ENCODE measurements around the gene NENF.
"Not testable (repeated sequence)": the region's sequence is repeated elsewhere in the genome, so short reads cannot be mapped to it uniquely, and the experiment has no call there.

NENF gene

DNA sequence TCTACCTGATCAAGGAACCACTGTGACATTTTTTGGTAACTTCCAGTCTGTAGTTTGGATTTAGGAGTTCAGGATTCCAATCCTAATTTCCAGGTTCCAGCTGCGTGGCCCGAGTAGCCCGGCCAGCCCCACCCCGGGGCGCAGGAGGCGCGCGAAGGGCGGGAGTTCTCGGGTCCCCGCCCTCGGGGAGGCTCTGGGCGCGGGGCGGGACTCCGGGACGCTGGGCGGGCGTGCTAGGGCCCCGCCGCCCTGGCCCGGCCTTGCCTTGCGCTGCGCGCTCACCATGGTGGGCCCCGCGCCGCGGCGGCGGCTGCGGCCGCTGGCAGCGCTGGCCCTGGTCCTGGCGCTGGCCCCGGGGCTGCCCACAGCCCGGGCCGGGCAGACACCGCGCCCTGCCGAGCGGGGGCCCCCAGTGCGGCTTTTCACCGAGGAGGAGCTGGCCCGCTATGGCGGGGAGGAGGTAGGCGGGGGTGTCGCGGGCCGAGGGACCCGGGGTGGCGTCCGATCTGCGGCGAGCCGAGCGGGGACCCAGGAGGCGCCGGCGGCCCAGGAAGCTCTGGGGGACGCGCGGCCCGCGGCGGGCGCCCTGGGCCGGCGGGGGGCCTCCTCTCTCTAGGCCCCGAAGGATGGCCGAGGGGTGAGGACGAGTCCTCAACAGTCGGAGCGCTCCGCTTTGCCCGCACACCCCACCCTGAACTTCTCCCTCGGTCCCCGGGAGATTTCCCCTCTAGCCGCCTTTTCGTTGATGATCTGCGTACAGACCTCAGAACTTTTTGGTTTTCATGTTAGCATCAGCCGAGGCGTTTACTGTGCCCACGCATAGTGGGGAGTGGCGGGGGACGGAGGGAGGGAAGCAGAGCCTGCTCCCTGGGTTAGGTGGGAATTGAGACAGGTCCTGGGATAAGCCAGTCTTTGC, at the start of gene NENF:
NENF (plus strand) TSS at position 260 of the 916 bp plus-strand sequence; CDS start at position 284, 24 bp downstream.
- peak; percentile 67 for DNase-seq (ENCODE audit: low spot score)

DNA sequence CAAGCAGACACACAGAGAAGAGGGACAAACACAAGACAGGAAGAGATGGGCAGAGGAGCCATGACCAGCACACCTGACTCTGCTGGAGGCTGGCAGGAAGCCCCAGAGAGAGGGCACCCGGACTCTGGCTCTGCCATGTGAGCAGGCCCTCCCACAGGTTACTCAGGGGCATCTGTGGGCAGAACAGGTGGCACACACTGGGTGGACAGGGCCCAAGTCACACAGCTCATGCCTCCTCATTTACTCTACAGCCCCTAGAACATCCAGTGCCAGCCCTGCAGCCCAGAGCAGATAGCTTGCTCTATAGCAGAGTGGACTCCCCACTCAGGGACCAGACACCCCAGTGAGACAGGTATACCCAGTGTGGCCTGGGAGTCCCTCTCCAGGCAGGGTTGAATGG, 46.7 kb upstream of the NENF start:
- DNase-seq (ENCODE audit: low spot score): no peak

DNA sequence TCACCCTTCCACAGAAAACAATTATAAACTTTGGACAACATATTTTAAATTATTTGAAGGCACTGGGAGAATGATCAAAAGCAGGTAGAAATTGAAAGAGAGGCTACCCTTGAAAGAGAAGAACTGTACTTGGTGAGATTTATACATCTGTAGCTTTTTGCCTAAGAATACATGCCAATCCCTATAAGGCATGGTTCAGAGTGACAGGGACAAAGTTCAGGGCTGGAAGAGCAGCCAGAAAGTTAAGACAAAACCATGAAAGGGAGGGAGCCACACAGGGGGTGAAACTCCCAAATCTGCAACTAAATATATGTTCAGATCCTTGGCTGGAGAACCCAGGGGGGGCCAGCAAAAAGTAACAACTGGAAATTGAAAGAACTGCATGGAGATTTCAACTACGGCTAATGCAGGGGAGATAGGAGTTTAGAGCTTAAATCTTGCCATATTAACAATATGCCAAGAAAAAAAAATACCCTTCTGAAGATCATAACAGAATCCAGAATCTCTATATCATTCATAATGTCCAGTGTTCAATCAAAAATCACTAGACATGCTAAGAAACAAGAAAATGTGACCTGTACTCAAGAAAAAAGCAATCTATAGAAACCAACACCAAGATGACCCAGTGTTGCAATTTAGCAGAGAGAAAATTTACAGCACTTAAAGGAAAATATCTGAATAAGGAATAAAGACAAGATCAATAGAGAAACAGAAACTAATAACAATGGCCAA, 43.6 kb upstream of the NENF start:
- DNase-seq (ENCODE audit: low spot score): no peak

DNA sequence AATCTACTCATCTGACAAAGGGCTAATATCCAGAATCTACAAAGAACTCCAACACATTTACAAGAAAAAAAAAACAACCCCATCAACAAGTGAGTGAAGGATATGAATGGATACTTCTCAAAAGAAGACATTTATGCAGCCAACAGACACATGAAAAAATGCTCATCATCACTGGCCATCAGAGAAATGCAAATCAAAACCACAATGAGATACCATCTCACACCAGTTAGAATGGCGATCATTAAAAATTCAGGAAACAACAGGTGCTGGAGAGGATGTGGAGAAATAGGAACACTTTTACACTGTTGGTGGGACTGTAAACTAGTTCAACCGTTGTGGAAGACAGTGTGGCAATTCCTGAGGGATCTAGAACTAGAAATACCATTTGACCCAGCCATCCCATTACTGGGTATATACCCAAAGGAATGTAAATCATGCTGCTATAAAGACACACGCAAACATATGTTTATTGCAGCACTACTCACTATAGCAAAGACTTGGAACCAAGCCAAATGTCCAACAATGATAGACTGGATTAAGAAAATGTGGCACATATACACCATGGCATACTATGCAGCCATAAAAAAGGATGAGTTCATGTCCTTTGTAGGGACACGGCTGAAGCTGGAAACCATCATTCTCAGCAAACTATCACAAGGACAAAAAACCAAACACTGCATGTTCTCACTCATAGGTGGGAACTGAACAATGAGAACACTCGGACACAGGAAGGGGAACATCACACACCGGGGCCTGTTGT, 36.9 kb upstream of the NENF start:
- not testable (repeated sequence) for DNase-seq (ENCODE audit: low spot score)

DNA sequence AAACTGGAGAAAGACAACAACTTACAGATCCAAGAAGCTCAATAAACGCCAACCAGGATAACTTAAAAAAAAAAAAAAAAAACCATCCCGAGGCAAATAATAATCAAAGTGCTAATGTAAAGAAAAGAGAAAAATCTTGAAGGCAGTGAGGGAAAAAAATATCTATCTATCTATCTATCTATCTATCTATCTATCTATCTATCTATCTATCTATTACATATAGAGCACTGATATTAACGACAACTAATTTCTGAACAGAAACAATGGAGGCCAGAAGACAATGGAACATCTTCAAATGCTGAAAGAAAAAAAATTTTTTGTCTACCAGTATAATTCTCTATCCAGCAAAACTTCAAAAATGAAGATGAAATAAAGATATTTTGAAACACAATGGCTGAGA, 36.1 kb upstream of the NENF start:
- no peak for DNase-seq (ENCODE audit: low spot score)

DNA sequence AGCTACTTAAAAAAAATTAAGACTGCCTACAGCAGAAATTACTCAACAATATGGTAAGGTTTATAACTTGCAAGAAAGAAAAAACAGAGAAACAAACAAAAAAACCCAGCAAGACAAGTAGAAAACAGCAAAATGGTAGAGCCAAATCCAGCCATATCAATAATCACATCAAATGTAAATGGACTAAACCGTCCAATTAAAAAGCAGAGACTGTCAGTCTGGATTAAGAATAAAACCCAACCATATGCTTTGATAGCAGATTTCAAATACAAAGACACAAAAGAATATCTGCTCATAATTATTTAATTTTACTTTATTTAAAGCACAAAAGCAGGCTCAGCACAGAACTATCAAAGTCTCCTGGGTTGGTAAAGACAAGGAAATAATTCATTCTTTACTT, 35.5 kb upstream of the NENF start:
- DNase-seq (ENCODE audit: low spot score): no peak

DNA sequence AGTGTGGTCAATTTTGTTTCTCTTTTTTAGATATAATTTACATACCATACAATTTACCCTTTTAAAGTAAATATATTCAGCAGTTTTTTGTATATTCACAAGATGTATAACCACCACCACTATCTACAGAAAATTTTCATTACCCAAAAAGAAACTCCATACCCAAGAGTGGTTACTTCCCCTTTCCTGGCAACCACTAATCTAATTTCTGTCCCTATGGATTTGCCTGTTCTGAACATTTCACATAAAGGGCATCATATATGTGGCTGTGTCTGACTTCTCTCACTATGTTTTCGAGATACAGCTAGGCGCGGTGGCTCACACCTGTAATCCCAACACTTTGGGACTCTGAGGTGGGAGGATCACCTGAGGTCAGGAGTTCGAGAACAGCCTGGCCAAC, 31.7 kb upstream of the NENF start:
- DNase-seq (ENCODE audit: low spot score): no peak

DNA sequence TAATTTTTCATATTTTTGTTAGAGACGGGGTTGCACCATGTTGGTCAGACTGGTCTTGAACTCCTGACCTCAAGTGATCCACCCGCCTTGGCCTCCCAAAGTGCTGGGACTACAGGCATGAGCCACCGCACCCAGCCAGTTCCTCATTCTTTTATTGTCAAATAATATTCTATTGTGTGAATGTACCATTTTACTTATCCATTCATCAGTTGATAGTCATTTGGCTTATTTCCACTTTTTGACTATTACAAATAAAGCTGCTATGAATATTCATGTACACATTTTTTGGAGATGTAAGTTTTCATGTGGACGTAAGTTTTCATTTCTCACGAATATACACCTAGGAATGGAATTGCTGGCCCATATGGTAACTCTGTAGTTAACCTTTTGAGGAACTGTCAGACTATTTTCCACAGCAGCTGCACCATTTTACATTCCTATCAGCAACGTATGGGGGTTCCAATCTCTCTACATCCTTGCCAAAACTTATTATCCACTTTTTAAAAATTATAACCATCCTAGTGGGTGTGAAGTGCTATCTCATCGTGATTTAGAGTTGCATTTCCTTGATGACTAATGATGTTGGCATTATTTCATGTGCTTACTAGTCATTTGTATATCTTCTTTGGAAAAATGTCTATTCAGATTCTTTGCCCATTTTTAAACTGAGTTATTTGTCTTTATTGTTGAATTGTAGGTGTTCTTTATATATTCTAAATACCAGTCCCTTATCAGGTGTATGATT, 30.7 kb upstream of the NENF start:
- DNase-seq (ENCODE audit: low spot score): no peak

DNA sequence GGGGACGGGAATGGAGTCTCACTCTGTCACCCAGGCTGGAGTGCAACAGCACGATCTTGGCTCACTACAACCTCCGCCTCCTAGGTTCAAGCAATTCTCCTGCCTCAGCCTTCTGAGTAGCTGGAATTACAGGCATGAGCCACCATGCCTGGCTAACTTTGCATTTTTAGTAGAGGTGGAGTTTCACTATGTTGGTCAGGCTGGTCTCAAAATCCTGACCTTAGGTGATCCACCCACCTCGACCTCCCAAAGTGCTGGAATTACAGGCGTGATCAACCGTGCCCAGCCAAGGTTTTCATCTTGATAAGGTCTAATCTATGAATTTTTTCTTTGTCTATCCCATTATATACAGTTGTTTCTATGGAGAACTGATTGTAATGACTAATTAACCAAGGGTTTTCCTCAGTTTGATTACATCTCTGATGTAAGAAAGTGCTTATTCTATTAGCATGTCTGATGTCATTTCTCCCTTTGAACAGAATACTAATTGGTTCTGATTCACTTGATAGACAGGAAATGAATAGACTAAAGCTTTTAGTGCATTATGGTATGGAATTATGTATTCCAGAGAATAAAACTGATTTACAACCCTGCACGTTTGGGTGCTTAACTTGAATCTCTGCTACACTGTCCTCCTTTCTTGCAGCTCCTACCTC, 29.9 kb upstream of the NENF start:
- DNase-seq (ENCODE audit: low spot score): no peak

DNA sequence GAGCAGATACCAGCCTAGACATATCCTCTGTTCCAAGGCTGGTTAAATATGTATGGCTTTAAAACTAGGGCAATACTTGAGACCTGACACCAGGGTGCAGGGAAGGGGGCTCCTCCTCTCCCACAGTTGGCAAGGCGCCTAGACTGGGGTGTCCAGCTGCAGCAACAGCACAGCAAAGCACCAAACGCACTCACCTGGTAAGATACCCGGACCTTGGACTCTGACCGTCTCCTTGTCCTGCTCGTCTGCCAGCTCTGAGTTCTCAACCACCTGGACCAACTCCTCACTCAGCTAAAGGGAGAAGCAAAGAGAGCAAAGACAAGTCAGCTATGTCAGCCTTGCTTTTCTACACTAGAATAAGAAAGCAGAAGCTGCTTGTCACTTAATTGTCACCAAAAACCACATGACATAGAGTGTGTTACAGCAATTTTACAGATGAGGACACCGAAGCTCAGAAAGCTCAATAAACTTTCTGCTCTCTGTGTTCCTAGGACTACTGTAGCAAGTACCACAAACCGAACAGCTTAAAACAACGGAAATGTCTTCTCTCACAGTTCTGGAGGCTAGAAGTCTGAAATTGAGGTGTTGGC, 22.4 kb upstream of the NENF start:
- no peak for DNase-seq (ENCODE audit: low spot score)

DNA sequence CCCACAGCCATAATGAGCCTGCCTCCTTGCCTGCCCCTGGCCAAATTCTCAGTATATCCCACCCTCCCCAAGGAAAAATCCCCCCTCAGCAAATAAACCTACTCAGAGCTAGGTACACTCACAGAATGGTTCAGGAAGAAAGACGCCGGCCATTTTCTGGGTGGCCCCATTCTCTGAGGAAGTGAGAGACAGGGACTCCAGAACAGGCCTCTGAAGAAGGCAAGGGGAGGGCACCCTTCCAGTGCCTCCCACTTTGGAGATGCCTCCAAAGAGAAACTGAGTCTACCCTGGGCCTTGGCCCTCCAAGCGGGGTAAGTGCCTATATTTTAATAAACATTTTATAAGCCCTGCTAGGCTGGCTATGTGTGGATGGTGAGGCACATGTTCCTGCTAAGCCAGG, 20.3 kb upstream of the NENF start:
- no peak for DNase-seq (ENCODE audit: low spot score)

DNA sequence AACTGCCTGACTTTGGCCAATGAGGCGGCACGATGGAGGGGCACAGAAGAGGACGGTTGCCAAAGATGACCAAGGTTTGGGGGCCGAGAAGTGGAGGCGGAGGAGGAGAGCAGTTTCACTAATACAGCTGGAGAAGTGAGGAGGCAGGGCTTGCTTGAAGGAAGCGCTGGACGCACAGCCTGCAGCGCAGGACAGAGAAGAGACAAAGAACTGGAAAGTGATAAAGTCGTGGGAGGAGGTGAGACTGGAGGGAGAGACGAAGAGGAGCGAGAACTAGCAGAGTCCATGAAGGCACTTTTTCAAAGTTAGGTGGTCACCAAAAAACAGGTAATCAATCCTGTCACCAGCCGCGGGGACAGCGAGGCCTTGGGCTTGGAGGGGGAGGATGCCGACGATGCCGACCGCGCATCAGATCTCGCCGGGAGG, 18.8 kb upstream of the NENF start:
- DNase-seq (ENCODE audit: low spot score): peak; percentile 29

DNA sequence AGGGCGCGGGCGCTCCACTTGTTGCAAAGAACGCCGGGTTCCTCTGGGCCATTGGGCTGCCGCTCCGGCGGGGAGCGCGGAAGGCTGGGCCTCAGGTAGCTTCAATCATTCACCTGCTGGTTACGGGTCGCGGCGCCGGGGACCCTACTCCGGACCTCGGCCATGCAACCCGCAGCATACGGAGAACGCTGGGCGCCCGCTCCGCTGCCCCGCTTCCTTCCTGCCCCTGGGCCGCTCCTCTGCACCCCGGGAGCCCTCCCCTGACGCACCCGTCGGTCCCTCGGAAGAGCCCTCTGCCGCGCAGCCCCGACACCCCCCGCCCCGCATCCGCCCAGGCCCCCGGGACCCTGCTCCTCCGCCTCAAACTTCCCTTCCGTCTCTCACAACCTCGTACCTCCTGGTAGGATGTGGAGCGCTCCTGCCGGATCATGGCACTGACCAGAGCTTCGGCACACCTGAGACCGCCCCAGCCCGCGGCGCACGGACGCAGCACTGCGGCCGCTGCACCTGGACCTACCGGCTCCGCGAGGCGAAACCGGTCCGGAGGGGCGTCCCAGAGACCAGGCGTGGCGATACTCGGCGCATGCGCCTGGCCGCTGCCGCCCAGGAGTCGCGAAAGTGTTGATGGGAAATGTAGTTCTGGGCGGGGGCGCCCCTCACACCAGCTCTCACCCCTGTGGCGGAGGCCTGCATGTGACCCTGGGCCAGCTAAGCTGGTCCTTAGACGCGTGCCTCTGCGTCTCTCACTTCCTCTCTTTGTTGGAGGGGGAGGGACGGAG, 18.2 kb upstream of the NENF start, which contains the start of gene PACC1:
PACC1 (minus strand) TSS at position 559 of the 779 bp plus-strand sequence; CDS start at position 430, 129 bp downstream.
- DNase-seq (ENCODE audit: low spot score): peak; percentile 89

DNA sequence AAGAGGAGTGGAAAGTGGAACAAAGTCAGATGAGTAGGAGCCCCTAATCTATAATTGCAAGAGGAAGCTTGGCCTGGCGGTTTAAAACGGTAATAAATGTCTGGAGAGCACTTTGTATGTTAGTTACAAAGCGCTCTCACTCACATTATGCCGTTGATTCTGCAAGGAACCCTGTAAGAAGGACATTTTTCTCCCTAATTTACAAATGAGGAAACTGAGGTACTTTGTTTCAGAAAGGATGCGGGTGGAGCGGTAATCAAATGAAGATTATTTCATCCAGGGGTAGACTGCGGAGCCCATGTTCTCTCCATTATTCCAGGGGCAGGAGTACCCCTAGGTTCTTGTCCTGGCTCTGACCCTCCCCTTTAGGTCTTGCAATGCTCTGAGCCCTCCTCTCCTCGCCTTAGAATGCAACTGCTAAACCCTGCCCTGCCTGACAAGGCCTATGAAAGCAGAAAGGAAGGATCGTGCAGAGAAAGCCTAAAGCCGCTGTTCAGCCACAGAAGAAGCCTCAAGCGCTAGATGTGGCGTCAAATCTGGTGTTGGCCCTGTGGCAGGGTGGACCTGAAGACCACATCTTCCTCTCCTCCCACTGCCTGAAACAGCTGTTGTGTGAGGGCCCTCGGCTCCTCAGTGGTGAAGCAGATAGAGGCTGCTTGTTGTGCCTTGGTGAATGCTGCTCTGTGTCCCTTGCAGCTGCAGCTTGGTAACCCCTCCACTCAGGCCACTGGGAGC, 17.4 kb upstream of the NENF start:
- DNase-seq (ENCODE audit: low spot score): peak; percentile 17

DNA sequence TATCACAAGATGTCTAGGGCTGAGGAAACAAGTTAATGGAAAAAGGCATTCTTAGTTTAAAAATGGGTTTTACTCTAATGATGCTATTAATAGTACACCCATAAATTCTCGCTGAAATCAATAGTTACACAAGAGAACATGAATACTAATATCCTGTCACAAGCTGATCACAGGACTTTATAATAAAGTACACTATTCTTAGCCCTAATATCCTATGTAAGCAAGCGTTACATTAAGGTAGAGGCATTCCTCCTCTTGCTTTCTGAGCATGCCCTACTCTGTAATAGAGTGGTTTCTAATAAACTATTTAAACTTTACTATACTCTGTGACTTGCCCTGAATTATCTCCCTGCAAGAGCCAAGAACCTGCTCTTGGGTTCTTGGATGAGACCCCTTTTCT, 11.6 kb upstream of the NENF start:
- no peak for DNase-seq (ENCODE audit: low spot score)

DNA sequence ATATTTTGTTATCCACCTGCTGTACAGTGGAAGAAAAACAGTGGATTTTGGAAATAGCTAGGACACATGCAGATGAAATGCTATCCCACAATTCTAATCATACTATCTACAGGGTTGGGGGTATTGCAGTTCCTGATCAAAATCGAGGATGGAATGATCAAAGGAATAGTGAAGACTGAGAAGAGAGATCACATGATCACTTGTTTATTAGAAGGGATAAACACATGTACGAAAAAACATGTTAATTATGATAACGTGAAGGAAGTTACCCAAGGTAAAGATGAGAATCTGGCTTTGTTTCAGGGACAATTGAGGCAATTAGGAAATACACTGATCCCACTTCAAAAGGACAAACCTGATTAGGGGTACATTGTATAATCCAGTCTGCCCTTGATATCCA, 8.8 kb upstream of the NENF start:
- DNase-seq (ENCODE audit: low spot score): no peak

DNA sequence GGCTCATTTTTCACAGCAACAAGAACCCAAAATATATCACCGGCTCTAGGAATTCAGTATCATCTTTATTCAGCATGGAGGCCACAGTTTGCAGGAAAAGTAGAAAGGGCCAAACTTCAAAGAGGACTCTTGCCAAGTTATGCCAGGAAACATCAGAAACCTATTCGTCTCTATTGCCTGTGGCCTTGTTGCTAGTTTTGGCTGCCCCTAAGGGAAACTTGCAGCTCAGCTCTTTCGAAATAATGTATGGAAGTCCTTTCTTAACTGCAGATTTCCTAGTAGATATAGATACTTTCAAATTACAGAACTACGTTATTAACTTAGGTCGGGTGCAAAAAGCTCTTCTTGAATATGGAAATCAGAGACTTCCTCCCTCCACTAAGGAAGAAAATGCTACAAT, 4.2 kb upstream of the NENF start:
- DNase-seq (ENCODE audit: low spot score): no peak

DNA sequence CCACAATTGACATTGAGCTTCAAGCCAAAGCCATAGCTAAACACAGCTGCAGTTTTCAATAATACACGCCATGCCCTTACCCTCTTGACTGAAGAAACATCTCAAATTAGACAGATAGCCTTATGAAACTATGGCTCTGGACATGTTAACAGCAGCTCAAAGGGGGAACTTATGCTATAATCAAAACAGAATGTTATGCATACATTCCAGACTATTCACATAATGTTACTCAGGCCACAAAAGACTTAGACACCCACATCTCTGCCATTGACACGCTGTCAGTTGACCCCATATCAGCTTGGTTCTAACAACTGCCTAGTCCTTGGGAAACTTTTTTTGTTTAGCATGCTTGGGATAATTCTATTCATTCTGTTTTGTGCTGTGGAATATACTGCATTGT, 2.3 kb upstream of the NENF start:
- DNase-seq (ENCODE audit: low spot score): no peak

DNA sequence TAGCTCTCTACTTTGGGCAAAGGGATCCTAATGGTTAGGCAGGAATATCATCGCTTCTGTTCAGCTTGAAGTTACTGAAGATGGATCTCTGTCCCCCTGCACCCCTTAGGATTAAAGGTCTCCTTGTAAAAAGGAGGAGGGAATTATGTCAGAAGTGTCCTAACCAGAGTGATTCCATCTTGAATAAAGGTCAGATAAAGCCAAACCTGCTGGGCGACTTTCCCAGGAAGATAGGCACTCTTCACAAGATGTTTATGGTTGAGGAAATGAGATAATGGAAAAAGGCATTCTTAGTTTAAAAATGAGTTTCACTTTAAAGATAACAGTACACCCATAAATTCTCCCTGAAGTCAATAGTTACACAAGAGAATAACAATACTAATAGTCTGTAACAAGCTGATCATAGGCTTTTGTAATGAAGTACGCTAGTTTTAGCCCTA, 1.7 kb upstream of the NENF start:
- no peak for DNase-seq (ENCODE audit: low spot score)

Measured in cerebellar cortex (tissue), 1 donor.